Measurements from ENCODE around the gene ZNF283.
A peak's percentile ranks its signal among the peaks of the same experiment; 100 is the strongest.

The ZNF283 gene
- 4.0 to 30.0 (median 15.3) reads per million in 9 experiments for total RNA-seq

DNA sequence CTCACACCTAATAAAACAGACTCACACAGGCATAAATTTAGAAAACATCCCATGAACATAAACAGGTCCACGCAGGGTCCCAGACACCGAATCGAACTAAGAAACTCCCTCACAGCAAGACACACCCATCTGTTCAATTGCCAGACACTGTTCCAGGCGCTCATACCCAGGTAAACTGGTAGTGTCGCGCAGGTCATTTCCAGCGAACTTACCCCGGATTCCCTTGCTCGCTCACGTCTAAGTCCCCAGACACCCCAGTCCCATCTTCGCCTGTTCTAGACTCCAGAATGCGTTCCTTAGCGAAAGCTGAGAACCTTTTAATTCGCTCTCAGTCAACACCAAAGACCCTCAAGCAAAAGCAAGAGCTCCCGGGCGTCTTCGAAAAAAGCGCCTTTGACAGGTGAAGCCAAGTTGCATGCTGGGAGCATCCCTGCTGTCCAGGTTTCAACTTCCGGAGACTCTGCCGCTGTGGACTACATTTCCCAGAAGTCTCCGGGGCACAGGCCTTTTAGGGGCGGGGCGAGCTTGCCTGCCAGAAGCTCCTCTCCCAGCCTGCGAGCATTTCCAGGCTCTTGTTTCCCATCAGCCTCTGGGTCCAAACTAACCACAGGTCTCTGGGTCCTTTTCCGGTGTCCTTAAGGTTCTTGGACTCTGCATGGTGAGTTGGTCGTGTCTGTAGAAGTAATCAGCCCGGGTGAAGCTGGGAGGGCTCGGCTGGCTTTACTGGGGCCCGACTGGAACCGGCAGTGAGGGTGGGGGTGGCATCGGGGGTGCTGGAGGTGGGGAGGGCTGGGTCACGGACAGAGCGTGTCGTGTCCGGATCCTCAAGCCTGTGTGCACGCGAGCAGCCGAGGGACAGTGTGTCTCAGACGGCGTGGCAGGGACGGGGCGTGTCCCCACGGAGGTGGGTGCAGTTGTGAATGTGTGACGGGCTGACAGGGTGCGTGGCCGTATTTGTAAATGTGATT, at the start of gene ZNF283:
ZNF283 (plus strand) TSS at position 535 of the 968 bp plus-strand sequence. CDS start 6,184 bp downstream, outside the sequence.
- peak; percentile 71 to 78 (median 74) for DNase-seq

GRCh38 chr19:43778651-43779050, 48.5 kb upstream of the ZNF283 start:
- peak overlapping the region; percentile 61 to 89 for H3K27ac Mint-ChIP-seq
- ATAC-seq (replicated peaks) (no peak), DNase-seq (no peak)
- H3K36me3 Mint-ChIP-seq (ENCODE audit: insufficient read depth), result peaks cover 3% of the 10 kb centered on the region
- peaks cover 38 to 47% of the 10 kb centered on the region in 2 donors for H3K4me1 Mint-ChIP-seq (ENCODE audit: low read depth in 2 of 2)
- no peaks in the 10 kb centered on the region for H3K9me3 Mint-ChIP-seq
- H3K27me3 Mint-ChIP-seq, result peaks cover 12 to 29% of the 10 kb centered on the region in 2 donors
- peak overlapping the region; percentile 57 to 69 for H3K4me3 Mint-ChIP-seq

More for the DNA sequence above, at the start of gene ZNF283:
- no peaks in the 10 kb centered on the region for H3K9me3 Mint-ChIP-seq
- peaks cover 23% of the 10 kb centered on the region for H3K36me3 Mint-ChIP-seq (ENCODE audit: insufficient read depth)
- peak within 1 kb of the TSS; percentile 88 to 90 for H3K4me3 Mint-ChIP-seq
- H3K4me1 Mint-ChIP-seq (ENCODE audit: low read depth in 2 of 2), result peaks cover 15 to 16% of the 10 kb centered on the region in 2 donors
- peak; percentile 96 for ATAC-seq (replicated peaks)
- peaks cover 4 to 17% of the 10 kb centered on the region in 2 donors for H3K27me3 Mint-ChIP-seq
- H3K27ac Mint-ChIP-seq, result peak within 1 kb of the TSS; percentile 82 to 87

- DNase-seq (no peak), ATAC-seq (replicated peaks) (no peak)
- Mint-ChIP-seq H3K9me3 (no peaks in the 10 kb centered on the region), H3K36me3 (ENCODE audit: insufficient read depth) (peaks cover 3% of the 10 kb centered on the region), H3K27ac (peak overlapping the region; percentile 70 to 89), H3K4me3 (peak overlapping the region; percentile 57 to 69), H3K4me1 (ENCODE audit: low read depth in 2 of 2) (peaks cover 39 to 54% of the 10 kb centered on the region in 2 donors), H3K27me3 (peaks cover 18 to 35% of the 10 kb centered on the region in 2 donors)
These were observed 47.8 kb upstream of the ZNF283 start for GRCh38 chr19:43779147-43779819.

GRCh38 chr19:43779820-43780219, 47.3 kb upstream of the ZNF283 start:
- Mint-ChIP-seq H3K36me3 (ENCODE audit: insufficient read depth) (peaks cover 3% of the 10 kb centered on the region), H3K4me3 (peak overlapping the region; percentile 57 to 69), H3K27ac (peak overlapping the region; percentile 70 to 85), H3K4me1 (ENCODE audit: low read depth in 2 of 2) (peaks cover 41 to 57% of the 10 kb centered on the region in 2 donors), H3K9me3 (no peaks in the 10 kb centered on the region), H3K27me3 (peaks cover 19 to 38% of the 10 kb centered on the region in 2 donors)
- ATAC-seq (replicated peaks) (no peak), DNase-seq (no peak)

GRCh38 chr19:43780706-43781525, 46.2 kb upstream of the ZNF283 start, which contains the start of gene KCNN4:
KCNN4 (minus strand) TSS chr19:43780973; CDS start chr19:43780861, 112 bp downstream.
- Mint-ChIP-seq H3K4me1 (ENCODE audit: low read depth in 2 of 2) (peaks cover 43 to 62% of the 10 kb centered on the region in 2 donors), H3K4me3 (peak within 1 kb of the TSS; percentile 57 to 69), H3K9me3 (no peaks in the 10 kb centered on the region), H3K27me3 (peaks cover 19 to 38% of the 10 kb centered on the region in 2 donors), H3K27ac (peak within 1 kb of the TSS; percentile 70 to 85), H3K36me3 (ENCODE audit: insufficient read depth) (peaks cover 3% of the 10 kb centered on the region)
- peak; percentile 65 for ATAC-seq (replicated peaks)
- peak in 2 of 3 experiments; percentile 14 to 41 for DNase-seq

DNA sequence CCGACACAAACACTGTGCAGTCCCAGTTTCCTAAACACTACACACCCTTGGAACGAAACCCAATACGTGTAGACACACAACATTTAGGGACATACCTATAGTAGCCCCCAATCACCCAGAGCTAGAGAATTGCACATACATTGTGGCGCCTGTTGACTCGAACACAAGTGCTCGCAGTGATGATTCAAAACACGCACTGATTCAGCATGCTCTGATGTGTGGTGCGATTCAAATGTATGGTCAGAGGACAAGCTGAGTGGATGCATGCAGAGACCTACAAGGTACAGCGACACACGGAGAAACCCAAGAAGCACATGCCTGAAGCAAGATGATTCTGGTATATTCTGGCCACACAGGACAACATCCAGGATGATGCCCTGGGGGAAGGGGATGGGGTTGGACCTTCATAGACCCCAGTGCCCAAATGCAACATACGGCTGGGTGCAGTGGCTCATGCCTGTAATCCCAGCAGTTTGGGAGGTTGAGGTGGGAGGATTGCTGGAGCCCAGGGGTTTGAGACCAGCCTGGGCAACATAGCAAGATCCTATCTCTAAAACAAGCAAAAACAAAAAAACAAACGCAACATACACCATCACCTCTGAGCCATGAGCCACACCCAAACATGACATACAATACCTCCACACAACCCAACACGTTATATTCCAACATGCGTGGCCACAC, 45.4 kb upstream of the ZNF283 start:
- peak overlapping the region; percentile 55 to 85 for H3K27ac Mint-ChIP-seq
- ATAC-seq (replicated peaks) (no peak), DNase-seq (no peak)
- H3K4me1 Mint-ChIP-seq (ENCODE audit: low read depth in 2 of 2), result peaks cover 43 to 62% of the 10 kb centered on the region in 2 donors
- H3K4me3 Mint-ChIP-seq, result peak overlapping the region; percentile 57 to 69
- no peaks in the 10 kb centered on the region for H3K9me3 Mint-ChIP-seq
- H3K27me3 Mint-ChIP-seq, result peaks cover 19 to 38% of the 10 kb centered on the region in 2 donors
- peaks cover 3% of the 10 kb centered on the region for H3K36me3 Mint-ChIP-seq (ENCODE audit: insufficient read depth)

GRCh38 chr19:43782311-43782660, 44.8 kb upstream of the ZNF283 start:
- Mint-ChIP-seq H3K4me1 (ENCODE audit: low read depth in 2 of 2) (peaks cover 41 to 62% of the 10 kb centered on the region in 2 donors), H3K27me3 (peaks cover 19 to 38% of the 10 kb centered on the region in 2 donors), H3K27ac (peak overlapping the region; percentile 20 to 85), H3K36me3 (ENCODE audit: insufficient read depth) (peaks cover 3% of the 10 kb centered on the region), H3K4me3 (peak overlapping the region; percentile 57 to 69), H3K9me3 (no peaks in the 10 kb centered on the region)
- DNase-seq, result no peak
- ATAC-seq (replicated peaks), result no peak

DNA sequence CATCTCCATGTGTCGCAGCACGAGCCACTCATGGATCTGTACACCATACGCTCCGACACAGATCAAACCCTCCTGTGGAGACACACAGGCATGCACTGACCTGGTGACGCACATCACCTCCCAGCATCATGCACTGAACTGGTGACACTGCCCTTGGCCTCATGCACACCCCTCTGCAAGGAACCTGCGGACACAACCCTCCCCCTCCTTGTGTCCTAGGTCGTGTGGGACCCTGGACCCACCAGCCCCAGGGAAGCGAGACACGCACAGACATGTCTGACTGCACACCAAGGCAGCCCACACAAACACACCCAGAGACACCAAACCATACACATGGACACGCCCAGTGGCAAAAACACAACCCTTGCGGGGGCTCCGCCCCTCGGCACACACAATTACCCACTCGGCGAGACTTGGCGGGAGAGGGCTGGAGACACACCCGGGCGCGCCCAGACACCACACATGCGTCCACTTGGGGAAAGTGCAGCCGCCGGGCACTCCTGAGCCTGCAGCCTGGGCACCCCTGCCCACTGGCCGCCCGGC, 44.4 kb upstream of the ZNF283 start:
- peak overlapping the region in 1 of 2 donors; percentile 20 for H3K27ac Mint-ChIP-seq
- H3K36me3 Mint-ChIP-seq (ENCODE audit: insufficient read depth), result peaks cover 3% of the 10 kb centered on the region
- ATAC-seq (replicated peaks) (peak; percentile 43), DNase-seq (no peak)
- peaks cover 41 to 61% of the 10 kb centered on the region in 2 donors for H3K4me1 Mint-ChIP-seq (ENCODE audit: low read depth in 2 of 2)
- H3K9me3 Mint-ChIP-seq, result no peaks in the 10 kb centered on the region
- H3K27me3 Mint-ChIP-seq, result peaks cover 19 to 38% of the 10 kb centered on the region in 2 donors
- H3K4me3 Mint-ChIP-seq, result peak overlapping the region; percentile 57 to 69

- peak overlapping the region in 1 of 2 donors; percentile 41 for H3K27ac Mint-ChIP-seq
- peaks cover 3% of the 10 kb centered on the region for H3K36me3 Mint-ChIP-seq (ENCODE audit: insufficient read depth)
- H3K4me1 Mint-ChIP-seq (ENCODE audit: low read depth in 2 of 2), result peaks cover 35 to 52% of the 10 kb centered on the region in 2 donors
- H3K9me3 Mint-ChIP-seq, result no peaks in the 10 kb centered on the region
- H3K4me3 Mint-ChIP-seq, result peak overlapping the region; percentile 54 to 69
- no peak for ATAC-seq (replicated peaks)
- DNase-seq, result no peak
- H3K27me3 Mint-ChIP-seq, result peaks cover 20 to 38% of the 10 kb centered on the region in 2 donors
These were observed 43.5 kb upstream of the ZNF283 start for GRCh38 chr19:43783636-43784035.

GRCh38 chr19:43784241-43784980, 42.7 kb upstream of the ZNF283 start:
- H3K4me3 Mint-ChIP-seq, result peak overlapping the region; percentile 54 to 69
- peaks cover 31 to 45% of the 10 kb centered on the region in 2 donors for H3K4me1 Mint-ChIP-seq (ENCODE audit: low read depth in 2 of 2)
- peaks cover 24 to 38% of the 10 kb centered on the region in 2 donors for H3K27me3 Mint-ChIP-seq
- H3K9me3 Mint-ChIP-seq, result no peaks in the 10 kb centered on the region
- ATAC-seq (replicated peaks) (no peak), DNase-seq (no peak)
- H3K36me3 Mint-ChIP-seq (ENCODE audit: insufficient read depth), result peaks cover 3% of the 10 kb centered on the region
- peak overlapping the region in 1 of 2 donors; percentile 41 for H3K27ac Mint-ChIP-seq

DNA sequence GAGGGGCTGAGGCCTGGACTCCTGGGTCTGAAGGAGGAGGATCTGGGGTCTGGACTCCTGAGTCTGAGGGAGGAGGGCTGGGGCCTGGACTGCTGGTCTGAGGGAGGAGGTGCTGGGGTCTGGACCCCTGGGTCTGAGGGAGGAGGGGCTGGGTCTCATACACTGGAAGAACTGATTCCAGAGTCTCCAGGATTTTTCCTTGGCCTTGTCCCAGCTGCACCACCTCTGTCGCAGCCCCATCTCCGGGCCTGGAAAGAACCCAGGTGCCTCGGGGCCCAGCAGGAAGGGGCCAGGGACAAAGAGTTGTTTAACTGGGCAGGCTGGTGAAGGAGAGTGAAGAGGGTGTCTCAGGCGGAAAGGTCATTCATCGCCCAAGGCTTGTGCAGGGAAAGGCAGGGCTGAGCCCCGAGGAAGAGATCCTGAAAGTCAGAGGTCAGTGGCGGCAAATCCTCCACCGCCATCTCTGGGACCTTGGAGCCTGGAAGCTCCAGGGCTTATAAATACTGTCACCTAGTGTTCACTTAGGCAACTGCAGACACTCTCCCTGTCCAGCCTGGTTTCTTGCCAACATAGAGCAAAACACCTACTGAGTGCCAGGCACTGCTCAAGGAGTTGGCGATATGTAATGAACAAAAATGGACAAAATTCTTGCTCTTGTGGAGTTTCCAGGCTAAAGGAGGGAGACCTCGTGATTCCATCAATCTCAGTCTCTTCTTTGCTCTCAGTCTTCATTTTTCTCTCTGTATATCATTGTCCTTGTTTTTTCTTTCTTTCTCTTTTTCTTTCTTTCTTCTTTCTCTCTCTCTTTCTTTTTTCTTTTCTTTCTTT, 41.9 kb upstream of the ZNF283 start:
- ATAC-seq (replicated peaks) (peak; percentile 57), DNase-seq (peak; percentile 54 to 62 (median 57))
- Mint-ChIP-seq H3K9me3 (no peaks in the 10 kb centered on the region), H3K27ac (peak overlapping the region in 1 of 2 donors; percentile 73), H3K36me3 (ENCODE audit: insufficient read depth) (no peaks in the 10 kb centered on the region), H3K4me1 (ENCODE audit: low read depth in 2 of 2) (peaks cover 27 to 40% of the 10 kb centered on the region in 2 donors), H3K4me3 (peak overlapping the region in 1 of 2 donors; percentile 45), H3K27me3 (peaks cover 24 to 38% of the 10 kb centered on the region in 2 donors)

All from effector memory CD8-positive, alpha-beta T cell (primary cell).